HEK293 (cell line): ENCODE data around the gene SYDE1.

Source experiments
- CTCF ChIA-PET: fragments of 350-600 bp; formaldehyde crosslinking; extraction: SDS; loops from one replicate; lab custom pipeline; 2021; ENCODE audit warnings: antibody characterized with exemption; lab: Yijun Ruan, JAX
- POLR2A ChIA-PET: fragments of 300-600 bp; formaldehyde crosslinking; extraction: SDS; loops from one replicate; lab custom pipeline; 2020; ENCODE audit warnings: antibody characterized with exemption, inconsistent platforms; lab: Yijun Ruan, JAX
- H3K27ac ChIP-seq: fragments of 200-500 bp; sonication (Bioruptor generic); 2 replicates; pipeline ENCODE4 v1.5.1; 2014; ENCODE audit warnings: low read depth, low read length, control low read depth, inconsistent platforms; ENCODE audit errors: extremely low read depth
- H3K36me3 ChIP-seq, 2 experiments: fragments of 200-500 bp in 1 of 2; sonication (Bioruptor generic) in 1 of 2; 1 replicate in 1 of 2; 2 replicates in 1 of 2; pipeline ENCODE4 v1.5.1; 2014 to 2017; ENCODE audit warnings: inconsistent platforms in 2 of 2, low read length in 2 of 2; ENCODE audit not compliant: control insufficient read depth in 2 of 2, insufficient read depth in 1 of 2
- H3K4me1 ChIP-seq: fragments of 200-500 bp; sonication (Bioruptor generic); 2 replicates; pipeline ENCODE4 v1.5.1; 2014; ENCODE audit warnings: mild to moderate bottlenecking, low read length, inconsistent platforms; ENCODE audit not compliant: control insufficient read depth, insufficient read depth
- H3K4me3 ChIP-seq: 2 replicates; pipeline ENCODE4 v1.5.1; 2011; ENCODE audit warnings: low read depth, mild to moderate bottlenecking, control low read depth, low read length, moderate library complexity
- H3K9me3 ChIP-seq: fragments of 200-500 bp; sonication (Bioruptor generic); 2 replicates; pipeline ENCODE4 v1.5.1; 2014; ENCODE audit warnings: low read depth, low read length, inconsistent platforms; ENCODE audit not compliant: control insufficient read depth, insufficient read depth
- ATF2 ChIP-seq: fragments of 450-650 bp; formaldehyde crosslinking; IDR thresholded peaks from 2 replicates; pipeline ENCODE4 v1.5.1; 2016; ENCODE audit warnings: missing biosample characterization, missing genetic modification characterization, low read depth
- OSR2 ChIP-seq: fragments of 450-650 bp; formaldehyde crosslinking; IDR thresholded peaks from 2 replicates; pipeline ENCODE4 v1.5.1; 2016; ENCODE audit warnings: missing biosample characterization, missing genetic modification characterization
- PRDM10 ChIP-seq: fragments of 450-650 bp; formaldehyde crosslinking; IDR thresholded peaks from 2 replicates; pipeline ENCODE4 v1.5.1; 2016; ENCODE audit warnings: missing biosample characterization, missing genetic modification characterization
- PRDM6 ChIP-seq: fragments of 450-650 bp; formaldehyde crosslinking; IDR thresholded peaks from 2 replicates; pipeline ENCODE4 v1.5.1; 2017; ENCODE audit warnings: missing biosample characterization, missing genetic modification characterization
- ZBTB6 ChIP-seq: fragments of 450-650 bp; formaldehyde crosslinking; IDR thresholded peaks from 2 replicates; pipeline ENCODE4 v1.5.1; 2017; ENCODE audit warnings: missing biosample characterization, missing genetic modification characterization
- ZEB2 ChIP-seq: fragments of 450-650 bp; formaldehyde crosslinking; IDR thresholded peaks from 2 replicates; pipeline ENCODE4 v1.5.1; 2016; ENCODE audit warnings: missing biosample characterization, missing genetic modification characterization
- ZNF248 ChIP-seq: fragments of 450-650 bp; formaldehyde crosslinking; IDR thresholded peaks from 2 replicates; pipeline ENCODE4 v1.5.1; 2017; ENCODE audit warnings: missing biosample characterization, missing genetic modification characterization
- ZNF280C ChIP-seq: fragments of 450-650 bp; formaldehyde crosslinking; IDR thresholded peaks from 2 replicates; pipeline ENCODE4 v1.5.1; 2016; ENCODE audit warnings: missing biosample characterization, missing genetic modification characterization
- ZNF366 ChIP-seq: fragments of 450-650 bp; formaldehyde crosslinking; conservative IDR thresholded peaks from 2 replicates; pipeline ENCODE4 v1.5.1; 2016; ENCODE audit warnings: missing biosample characterization, missing genetic modification characterization
- ZNF423 ChIP-seq: fragments of 450-650 bp; formaldehyde crosslinking; IDR thresholded peaks from 2 replicates; pipeline ENCODE4 v1.5.1; 2016; ENCODE audit warnings: missing biosample characterization, missing genetic modification characterization
- ZNF514 ChIP-seq: fragments of 450-650 bp; formaldehyde crosslinking; IDR thresholded peaks from 2 replicates; pipeline ENCODE4 v1.5.1; 2016; ENCODE audit warnings: missing biosample characterization, missing genetic modification characterization
- ZNF521 ChIP-seq: fragments of 450-650 bp; formaldehyde crosslinking; IDR thresholded peaks from 2 replicates; pipeline ENCODE4 v1.5.1; 2017; ENCODE audit warnings: missing biosample characterization, mild to moderate bottlenecking, missing genetic modification characterization
- ZNF692 ChIP-seq: fragments of 450-650 bp; formaldehyde crosslinking; IDR thresholded peaks from 2 replicates; pipeline ENCODE4 v1.5.1; 2016; ENCODE audit warnings: missing biosample characterization, missing genetic modification characterization
- ZNF777 ChIP-seq: fragments of 450-650 bp; formaldehyde crosslinking; IDR thresholded peaks from 2 replicates; pipeline ENCODE4 v1.5.1; 2017; ENCODE audit warnings: missing biosample characterization, missing genetic modification characterization, borderline replicate concordance
- ZNF791 ChIP-seq: fragments of 450-650 bp; formaldehyde crosslinking; IDR thresholded peaks from 2 replicates; pipeline ENCODE4 v1.5.1; 2016; ENCODE audit warnings: missing biosample characterization, missing genetic modification characterization

SYDE1 gene

GRCh38 chr19:15125232-15126067 is 18.2 kb downstream of the SYDE1 start (continued):
- TF ChIP-seq ZBTB6 (tag by site-specific recombination): 0 out of 2 replicates have a peak, but pooled peaks have one; percentile 20
- TF ChIP-seq ZNF692 (tag by site-specific recombination): peak; percentile 98
- no peak for TF ChIP-seq PRDM6 (tag by site-specific recombination)
- peak; percentile 92 for TF ChIP-seq ATF2 (tag by site-specific recombination)
- TF ChIP-seq PRDM10 (tag by site-specific recombination): peak; percentile 80
- no peak for TF ChIP-seq ZNF514 (tag by site-specific recombination)
- TF ChIP-seq ZNF280C (tag by site-specific recombination): no peak
- no peak for TF ChIP-seq ZNF248 (tag by site-specific recombination)
- TF ChIP-seq ZNF791 (tag by site-specific recombination): no peak
- TF ChIP-seq, all 188 proteins: peak for 75

- Histone ChIP-seq H3K4me3 (peak overlapping the region; percentile 27), H3K9me3 (no peaks in the 10 kb centered on the region), H3K36me3 (peaks cover 0 to 14% of the 10 kb centered on the region in 2 experiments; a peak in 1 of 3 replicates), H3K4me1 (no peaks in the 10 kb centered on the region; the same call in 1 of the 2 replicates), H3K27ac (no peak overlapping the region)
- ChIA-PET POLR2A (interaction anchor here (0.6 to 1.2 kb wide), 4 partner anchors 12 to 73 kb away, joined by 3 read pairs; no protein-coding TSS in a partner anchor), CTCF (interaction anchor here (0.6 to 2.1 kb wide), 4 partner anchors 14 to 370 kb away, joined by 5 to 29 read pairs (median 6); no protein-coding TSS in a partner anchor)
- no peak for TF ChIP-seq ZNF366 (tag by site-specific recombination)
- no peak for TF ChIP-seq ZNF521
- TF ChIP-seq ZNF423 (tag by site-specific recombination): no peak
- no peak for TF ChIP-seq ZNF777 (tag by site-specific recombination)
- TF ChIP-seq ZEB2 (tag by site-specific recombination): no peak
- no peak for TF ChIP-seq OSR2 (tag by site-specific recombination)
Observed at GRCh38 chr19:15126131-15126910, 19.1 kb downstream of the SYDE1 start.
